ENCODE results near the gene RRP8. TPM values are rescaled to one million over a fixed set of nuclear protein-coding genes. Genes with fewer than 3 reads are reported as not detected.

The RRP8 gene
- total and polyA plus RNA-seq, 9 of the 15 experiments (the other 6 are each of a cell fraction or from before 2014, with no cell fraction given): 5.7 to 47.3 (median 32.6) TPM

DNA sequence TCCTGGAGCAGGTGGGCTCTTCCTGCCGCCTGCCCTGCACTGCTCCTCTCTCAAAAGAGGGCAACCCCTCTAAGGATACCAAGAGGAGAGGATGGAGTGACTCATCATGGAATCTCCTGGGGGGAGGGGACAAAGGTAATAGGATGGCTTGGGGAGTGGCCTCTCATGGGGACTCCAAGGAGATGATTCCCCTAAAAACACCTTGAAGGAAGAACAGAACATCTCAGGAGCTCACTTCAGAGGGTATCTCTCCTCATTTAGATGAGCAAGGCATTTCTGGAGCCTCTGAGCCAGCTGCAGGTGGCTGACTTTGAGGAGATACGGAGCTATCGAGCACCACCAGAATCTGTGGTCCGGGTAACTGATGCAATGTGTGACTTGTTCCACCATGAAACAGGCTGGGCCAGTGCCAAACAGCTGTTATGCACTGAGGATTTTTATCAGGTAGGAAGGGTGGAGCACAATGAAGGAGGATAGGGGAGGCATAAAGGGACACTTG, 40.2 kb downstream of the RRP8 start (continued):
- TF ChIP-seq, protein P1, sequence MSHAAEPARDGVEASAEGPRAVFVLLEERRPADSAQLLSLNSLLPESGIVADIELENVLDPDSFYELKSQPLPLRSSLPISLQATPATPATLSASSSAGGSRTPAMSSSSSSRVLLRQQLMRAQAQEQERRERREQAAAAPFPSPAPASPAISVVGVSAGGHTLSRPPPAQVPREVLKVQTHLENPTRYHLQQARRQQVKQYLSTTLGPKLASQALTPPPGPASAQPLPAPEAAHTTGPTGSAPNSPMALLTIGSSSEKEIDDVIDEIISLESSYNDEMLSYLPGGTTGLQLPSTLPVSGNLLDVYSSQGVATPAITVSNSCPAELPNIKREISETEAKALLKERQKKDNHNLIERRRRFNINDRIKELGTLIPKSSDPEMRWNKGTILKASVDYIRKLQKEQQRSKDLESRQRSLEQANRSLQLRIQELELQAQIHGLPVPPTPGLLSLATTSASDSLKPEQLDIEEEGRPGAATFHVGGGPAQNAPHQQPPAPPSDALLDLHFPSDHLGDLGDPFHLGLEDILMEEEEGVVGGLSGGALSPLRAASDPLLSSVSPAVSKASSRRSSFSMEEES (CRISPR knock-in tag; IDR thresholded peaks at IDR 0.05): no peak
- TF ChIP-seq, protein P2, sequence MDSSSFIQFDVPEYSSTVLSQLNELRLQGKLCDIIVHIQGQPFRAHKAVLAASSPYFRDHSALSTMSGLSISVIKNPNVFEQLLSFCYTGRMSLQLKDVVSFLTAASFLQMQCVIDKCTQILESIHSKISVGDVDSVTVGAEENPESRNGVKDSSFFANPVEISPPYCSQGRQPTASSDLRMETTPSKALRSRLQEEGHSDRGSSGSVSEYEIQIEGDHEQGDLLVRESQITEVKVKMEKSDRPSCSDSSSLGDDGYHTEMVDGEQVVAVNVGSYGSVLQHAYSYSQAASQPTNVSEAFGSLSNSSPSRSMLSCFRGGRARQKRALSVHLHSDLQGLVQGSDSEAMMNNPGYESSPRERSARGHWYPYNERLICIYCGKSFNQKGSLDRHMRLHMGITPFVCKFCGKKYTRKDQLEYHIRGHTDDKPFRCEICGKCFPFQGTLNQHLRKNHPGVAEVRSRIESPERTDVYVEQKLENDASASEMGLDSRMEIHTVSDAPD (CRISPR knock-in tag; IDR thresholded peaks at IDR 0.05): no peak
- TF ChIP-seq ZNF75A (CRISPR knock-in tag; IDR thresholded peaks at IDR 0.05): no peak
- TF ChIP-seq SUPT5H (IDR thresholded peaks at IDR 0.05): no peak
- TF ChIP-seq, protein P3, sequence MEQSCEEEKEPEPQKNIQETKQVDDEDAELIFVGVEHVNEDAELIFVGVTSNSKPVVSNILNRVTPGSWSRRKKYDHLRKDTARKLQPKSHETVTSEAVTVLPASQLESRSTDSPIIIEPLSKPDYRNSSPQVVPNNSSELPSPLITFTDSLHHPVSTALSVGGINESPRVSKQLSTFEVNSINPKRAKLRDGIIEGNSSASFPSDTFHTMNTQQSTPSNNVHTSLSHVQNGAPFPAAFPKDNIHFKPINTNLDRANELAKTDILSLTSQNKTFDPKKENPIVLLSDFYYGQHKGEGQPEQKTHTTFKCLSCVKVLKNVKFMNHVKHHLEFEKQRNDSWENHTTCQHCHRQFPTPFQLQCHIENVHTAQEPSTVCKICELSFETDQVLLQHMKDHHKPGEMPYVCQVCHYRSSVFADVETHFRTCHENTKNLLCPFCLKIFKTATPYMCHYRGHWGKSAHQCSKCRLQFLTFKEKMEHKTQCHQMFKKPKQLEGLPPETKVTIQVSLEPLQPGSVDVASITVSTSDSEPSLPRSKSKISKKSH (CRISPR knock-in tag; IDR thresholded peaks at IDR 0.05): no peak
- TF ChIP-seq ZNF699 (CRISPR knock-in tag; IDR thresholded peaks at IDR 0.05; ENCODE audit: insufficient replicate concordance): no peak
- no peak for TF ChIP-seq U2AF2 (optimal IDR thresholded peaks at IDR 0.05; ENCODE audit: low read depth, low read length)
- TF ChIP-seq, protein P4, sequence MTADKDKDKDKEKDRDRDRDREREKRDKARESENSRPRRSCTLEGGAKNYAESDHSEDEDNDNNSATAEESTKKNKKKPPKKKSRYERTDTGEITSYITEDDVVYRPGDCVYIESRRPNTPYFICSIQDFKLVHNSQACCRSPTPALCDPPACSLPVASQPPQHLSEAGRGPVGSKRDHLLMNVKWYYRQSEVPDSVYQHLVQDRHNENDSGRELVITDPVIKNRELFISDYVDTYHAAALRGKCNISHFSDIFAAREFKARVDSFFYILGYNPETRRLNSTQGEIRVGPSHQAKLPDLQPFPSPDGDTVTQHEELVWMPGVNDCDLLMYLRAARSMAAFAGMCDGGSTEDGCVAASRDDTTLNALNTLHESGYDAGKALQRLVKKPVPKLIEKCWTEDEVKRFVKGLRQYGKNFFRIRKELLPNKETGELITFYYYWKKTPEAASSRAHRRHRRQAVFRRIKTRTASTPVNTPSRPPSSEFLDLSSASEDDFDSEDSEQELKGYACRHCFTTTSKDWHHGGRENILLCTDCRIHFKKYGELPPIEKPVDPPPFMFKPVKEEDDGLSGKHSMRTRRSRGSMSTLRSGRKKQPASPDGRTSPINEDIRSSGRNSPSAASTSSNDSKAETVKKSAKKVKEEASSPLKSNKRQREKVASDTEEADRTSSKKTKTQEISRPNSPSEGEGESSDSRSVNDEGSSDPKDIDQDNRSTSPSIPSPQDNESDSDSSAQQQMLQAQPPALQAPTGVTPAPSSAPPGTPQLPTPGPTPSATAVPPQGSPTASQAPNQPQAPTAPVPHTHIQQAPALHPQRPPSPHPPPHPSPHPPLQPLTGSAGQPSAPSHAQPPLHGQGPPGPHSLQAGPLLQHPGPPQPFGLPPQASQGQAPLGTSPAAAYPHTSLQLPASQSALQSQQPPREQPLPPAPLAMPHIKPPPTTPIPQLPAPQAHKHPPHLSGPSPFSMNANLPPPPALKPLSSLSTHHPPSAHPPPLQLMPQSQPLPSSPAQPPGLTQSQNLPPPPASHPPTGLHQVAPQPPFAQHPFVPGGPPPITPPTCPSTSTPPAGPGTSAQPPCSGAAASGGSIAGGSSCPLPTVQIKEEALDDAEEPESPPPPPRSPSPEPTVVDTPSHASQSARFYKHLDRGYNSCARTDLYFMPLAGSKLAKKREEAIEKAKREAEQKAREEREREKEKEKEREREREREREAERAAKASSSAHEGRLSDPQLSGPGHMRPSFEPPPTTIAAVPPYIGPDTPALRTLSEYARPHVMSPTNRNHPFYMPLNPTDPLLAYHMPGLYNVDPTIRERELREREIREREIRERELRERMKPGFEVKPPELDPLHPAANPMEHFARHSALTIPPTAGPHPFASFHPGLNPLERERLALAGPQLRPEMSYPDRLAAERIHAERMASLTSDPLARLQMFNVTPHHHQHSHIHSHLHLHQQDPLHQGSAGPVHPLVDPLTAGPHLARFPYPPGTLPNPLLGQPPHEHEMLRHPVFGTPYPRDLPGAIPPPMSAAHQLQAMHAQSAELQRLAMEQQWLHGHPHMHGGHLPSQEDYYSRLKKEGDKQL (CRISPR knock-in tag; IDR thresholded peaks at IDR 0.05; ENCODE audit: borderline replicate concordance): no peak
- TF ChIP-seq FOS (IDR thresholded peaks at IDR 0.05; ENCODE audit: extremely low read depth, insufficient read length): no peak
- no peak for TF ChIP-seq ZC3H11A (IDR thresholded peaks at IDR 0.05; ENCODE audit: low read depth, low read length)
- TF ChIP-seq NR2C2 (CRISPR knock-in tag; IDR thresholded peaks at IDR 0.05): no peak
- no peak for TF ChIP-seq NR2C2 (tag; IDR thresholded peaks at IDR 0.05)
- TF ChIP-seq MYBL2 (IDR thresholded peaks at IDR 0.05; ENCODE audit: low read depth): no peak
- no peak for TF ChIP-seq MYBL2 (CRISPR knock-in tag; IDR thresholded peaks at IDR 0.05; ENCODE audit: borderline replicate concordance)
- TF ChIP-seq MXI1 (IDR thresholded peaks at IDR 0.05; ENCODE audit: low read depth, low read length): 0 out of 2 replicates have a peak, but pooled peaks have one; percentile 31
- TF ChIP-seq SPI1 (IDR thresholded peaks at IDR 0.05; ENCODE audit: borderline replicate concordance, low read depth, low read length): no peak
- TF ChIP-seq HLTF (IDR thresholded peaks at IDR 0.05): peak; percentile 44; the same call in 1 of the 2 replicates
- TF ChIP-seq, protein P5, sequence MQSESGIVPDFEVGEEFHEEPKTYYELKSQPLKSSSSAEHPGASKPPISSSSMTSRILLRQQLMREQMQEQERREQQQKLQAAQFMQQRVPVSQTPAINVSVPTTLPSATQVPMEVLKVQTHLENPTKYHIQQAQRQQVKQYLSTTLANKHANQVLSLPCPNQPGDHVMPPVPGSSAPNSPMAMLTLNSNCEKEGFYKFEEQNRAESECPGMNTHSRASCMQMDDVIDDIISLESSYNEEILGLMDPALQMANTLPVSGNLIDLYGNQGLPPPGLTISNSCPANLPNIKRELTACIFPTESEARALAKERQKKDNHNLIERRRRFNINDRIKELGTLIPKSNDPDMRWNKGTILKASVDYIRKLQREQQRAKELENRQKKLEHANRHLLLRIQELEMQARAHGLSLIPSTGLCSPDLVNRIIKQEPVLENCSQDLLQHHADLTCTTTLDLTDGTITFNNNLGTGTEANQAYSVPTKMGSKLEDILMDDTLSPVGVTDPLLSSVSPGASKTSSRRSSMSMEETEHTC (IDR thresholded peaks at IDR 0.05): no peak

Data from K562 (cell line).